Neuron (in vitro differentiated cells): ENCODE results near the gene NEUROD4.

Experiments used
- H2AFZ ChIP-seq: one replicate; pipeline ENCODE4 v1.6.1; 2013; ENCODE audit warnings: low read depth, mild to moderate bottlenecking, inconsistent platforms, low read length, moderate library complexity
- H3K27me3 ChIP-seq: one replicate; pipeline ENCODE4 v1.6.1; 2013; ENCODE audit warnings: low read length; ENCODE audit not compliant: insufficient read depth
- H3K36me3 ChIP-seq: one replicate; pipeline ENCODE4 v1.6.1; 2013; ENCODE audit warnings: low read length; ENCODE audit not compliant: insufficient read depth
- H3K4me1 ChIP-seq: one replicate; pipeline ENCODE4 v1.6.1; 2013; ENCODE audit warnings: low read length; ENCODE audit not compliant: insufficient read depth
- H3K4me3 ChIP-seq: 2 replicates; pipeline ENCODE4 v1.5.1; 2013; ENCODE audit warnings: mild to moderate bottlenecking, low read length, moderate library complexity
- H3K9me3 ChIP-seq: one replicate; pipeline ENCODE4 v1.6.1; 2013; ENCODE audit warnings: low read length

Gene NEUROD4

DNA sequence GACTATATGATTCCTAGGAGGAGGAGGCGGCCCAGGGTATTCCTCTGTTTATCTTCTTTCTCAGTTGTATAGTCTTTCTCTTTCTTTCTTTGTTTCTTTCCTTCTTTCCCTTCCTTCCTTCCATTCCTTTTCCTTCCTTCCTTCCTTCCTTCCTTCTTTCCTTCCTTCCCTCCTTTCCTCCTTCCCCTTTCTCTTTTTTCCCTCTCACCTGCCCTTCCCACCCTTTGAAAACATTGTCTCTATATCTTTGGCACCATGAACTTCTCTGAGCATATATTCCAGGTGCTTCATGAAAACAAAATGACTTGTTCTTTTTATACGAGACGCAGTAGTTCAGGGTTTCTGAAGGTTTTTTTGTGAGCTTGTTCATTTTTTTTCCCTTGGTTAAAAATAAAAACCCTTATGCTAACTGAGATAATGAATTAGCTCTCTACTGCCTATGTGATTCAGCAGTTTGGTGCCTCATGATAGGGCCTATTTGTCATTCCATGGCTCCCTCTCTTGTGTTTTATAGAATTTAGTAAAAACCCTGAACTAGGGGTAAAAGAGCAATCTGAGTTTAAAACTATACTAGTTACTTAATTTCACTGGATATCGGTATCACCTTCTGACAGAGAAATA is 32.1 kb upstream of the NEUROD4 start:
- Histone ChIP-seq H3K9me3 (no peaks in the 10 kb centered on the region), H3K27me3 (no peaks in the 10 kb centered on the region), H3K36me3 (no peaks in the 10 kb centered on the region), H3K4me3 (no peak overlapping the region), H3K4me1 (no peaks in the 10 kb centered on the region), H2AFZ (no peak overlapping the region)

DNA sequence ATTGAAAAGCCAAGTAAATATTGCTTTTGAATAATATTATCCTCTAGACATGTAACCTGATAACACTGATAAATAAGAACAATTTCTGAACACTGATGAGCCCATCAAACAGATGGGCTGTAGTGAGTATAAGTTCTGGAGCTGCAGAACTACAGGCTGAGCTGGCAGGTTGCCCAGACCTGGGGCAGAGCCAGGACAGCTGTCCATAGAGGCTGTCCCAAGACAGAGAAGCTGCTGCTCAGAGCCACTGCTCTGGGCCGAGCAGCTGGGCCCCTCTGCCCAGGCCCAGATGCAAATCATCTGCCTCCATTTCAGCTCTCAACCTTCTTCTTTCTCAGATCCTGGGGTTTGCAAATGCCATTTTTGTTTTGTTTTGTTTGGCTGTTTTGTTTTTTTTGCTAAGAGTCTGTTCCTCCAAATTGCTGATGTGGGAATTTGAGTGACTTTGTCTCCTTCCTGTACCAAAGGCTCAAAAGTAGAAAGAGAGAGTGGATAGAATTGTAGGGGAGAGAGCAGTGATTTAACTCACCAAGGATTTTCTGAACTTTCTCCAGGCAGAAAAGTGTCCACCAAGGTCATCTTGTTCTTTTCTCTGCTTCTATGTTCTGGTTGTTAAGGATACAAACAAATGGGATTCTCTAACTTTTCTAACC is 31.2 kb upstream of the NEUROD4 start:
- H3K27me3 ChIP-seq, result no peaks in the 10 kb centered on the region
- no peaks in the 10 kb centered on the region for H3K4me1 ChIP-seq
- no peak overlapping the region for H2AFZ ChIP-seq
- no peaks in the 10 kb centered on the region for H3K36me3 ChIP-seq
- H3K9me3 ChIP-seq, result no peaks in the 10 kb centered on the region
- H3K4me3 ChIP-seq, result no peak overlapping the region

DNA sequence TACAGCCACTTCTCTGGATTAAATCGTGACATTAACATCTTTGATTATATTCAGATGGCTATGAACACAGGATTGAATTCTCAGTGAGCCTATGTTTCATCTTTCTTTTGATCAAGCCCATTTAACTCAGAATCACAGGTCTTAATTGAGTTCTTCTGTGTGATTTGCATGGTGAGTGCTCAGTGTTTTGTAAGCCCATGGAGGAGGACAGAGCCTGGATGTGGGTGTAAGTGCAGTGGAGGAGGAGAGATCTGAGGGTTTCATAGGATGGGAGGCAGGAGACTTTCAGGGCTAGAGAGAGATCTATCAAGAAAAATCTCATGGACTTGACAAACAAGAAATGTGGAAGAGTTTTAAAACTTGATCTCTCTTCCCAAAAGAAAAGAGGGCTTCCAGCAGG is 29.9 kb upstream of the NEUROD4 start:
- Histone ChIP-seq H3K9me3 (no peaks in the 10 kb centered on the region), H2AFZ (no peak overlapping the region), H3K4me3 (no peak overlapping the region), H3K27me3 (no peaks in the 10 kb centered on the region), H3K4me1 (no peaks in the 10 kb centered on the region), H3K36me3 (no peaks in the 10 kb centered on the region)

DNA sequence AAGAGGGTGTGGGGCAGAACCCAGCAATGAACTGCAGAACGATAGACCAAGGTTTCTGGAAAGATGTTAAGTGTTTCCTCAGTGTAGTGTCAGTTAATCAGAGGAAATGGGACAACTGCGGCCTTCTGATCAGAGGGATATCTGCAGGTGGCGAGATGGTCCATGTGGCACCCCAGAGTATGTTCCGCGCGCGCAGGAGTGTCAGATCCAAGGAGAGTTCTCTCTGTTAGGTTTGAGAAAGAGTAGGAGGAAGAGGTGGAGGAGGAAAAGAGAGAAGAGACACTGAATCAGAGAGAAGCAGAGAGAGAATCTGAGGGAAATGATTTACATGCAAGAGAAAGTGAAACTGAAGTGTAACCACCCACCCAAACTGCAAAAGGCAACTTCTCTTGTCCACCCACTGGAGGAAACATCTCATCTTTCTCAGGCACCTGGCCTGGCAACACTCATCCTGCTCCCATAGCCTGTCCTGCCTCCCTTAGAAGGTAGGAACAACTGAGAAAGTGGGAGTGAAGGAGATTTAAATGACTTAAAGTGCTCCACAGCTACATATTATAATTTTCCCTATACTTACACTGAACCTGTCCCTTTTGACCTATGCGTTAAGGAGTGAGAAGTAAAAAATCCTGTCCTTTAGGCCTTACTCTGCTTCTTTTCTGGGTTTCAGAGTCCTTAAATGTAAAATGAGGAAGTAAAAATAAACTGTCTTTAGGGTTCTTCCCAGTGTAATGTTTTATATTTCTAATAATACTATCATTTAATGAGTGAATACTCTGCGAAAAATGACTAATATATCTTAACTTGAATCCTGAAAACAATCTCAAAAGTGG is 28.4 kb upstream of the NEUROD4 start:
- Histone ChIP-seq H3K36me3 (no peaks in the 10 kb centered on the region), H2AFZ (no peak overlapping the region), H3K4me1 (no peaks in the 10 kb centered on the region), H3K27me3 (no peaks in the 10 kb centered on the region), H3K9me3 (no peaks in the 10 kb centered on the region), H3K4me3 (no peak overlapping the region)

DNA sequence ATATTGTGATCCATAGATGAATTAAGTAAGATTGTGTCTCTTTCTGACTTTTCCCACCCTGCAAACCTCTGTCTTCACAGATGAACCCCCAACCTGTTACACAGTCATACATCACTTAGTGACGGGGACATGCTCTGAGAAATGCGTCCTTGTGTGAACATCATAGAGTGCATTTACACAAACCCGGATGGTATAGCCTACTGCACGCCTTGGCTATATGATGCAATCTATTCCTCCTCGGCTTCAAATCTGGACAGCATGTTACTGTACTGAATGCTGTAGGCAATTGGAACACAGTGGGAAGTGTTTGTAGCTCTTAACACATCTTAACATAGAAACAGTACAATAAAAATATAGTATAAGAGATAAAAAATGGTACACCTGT is 27.8 kb upstream of the NEUROD4 start:
- H3K4me1 ChIP-seq, result no peaks in the 10 kb centered on the region
- H3K27me3 ChIP-seq, result no peaks in the 10 kb centered on the region
- H3K36me3 ChIP-seq, result no peaks in the 10 kb centered on the region
- no peak overlapping the region for H2AFZ ChIP-seq
- no peak overlapping the region for H3K4me3 ChIP-seq
- H3K9me3 ChIP-seq, result no peaks in the 10 kb centered on the region

DNA sequence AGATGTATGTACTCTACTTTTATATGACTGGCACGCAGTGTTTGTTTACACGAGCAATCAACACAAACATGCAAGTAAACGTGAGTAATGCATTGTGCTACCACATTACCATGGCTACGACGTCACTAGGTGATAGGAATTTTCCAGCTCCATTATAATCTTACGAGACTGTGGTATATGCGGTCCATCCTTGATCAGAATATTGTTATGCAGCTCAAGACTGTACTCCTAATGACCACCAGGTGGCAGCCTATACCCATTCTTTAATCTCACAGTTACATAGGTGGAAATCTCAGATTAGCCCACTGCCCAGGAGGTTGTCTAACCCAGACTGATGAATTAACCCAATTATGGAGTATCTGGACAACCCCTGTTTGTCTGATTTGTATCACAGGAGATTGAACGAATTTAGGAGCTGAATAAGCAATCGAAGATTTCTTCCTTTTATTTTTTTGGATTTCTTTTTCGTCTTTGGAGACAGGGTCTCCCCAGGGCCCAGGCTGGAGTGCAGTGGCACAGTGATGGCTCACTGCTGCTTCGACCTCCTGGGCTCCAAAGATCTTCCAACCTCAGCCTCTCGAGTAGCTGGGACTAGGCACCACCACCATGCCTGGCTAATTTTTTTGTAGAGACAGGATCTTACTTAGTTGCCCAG is 26.5 kb upstream of the NEUROD4 start:
- H3K27me3 ChIP-seq, result no peaks in the 10 kb centered on the region
- no peak overlapping the region for H2AFZ ChIP-seq
- no peaks in the 10 kb centered on the region for H3K36me3 ChIP-seq
- H3K9me3 ChIP-seq, result no peaks in the 10 kb centered on the region
- no peaks in the 10 kb centered on the region for H3K4me1 ChIP-seq
- H3K4me3 ChIP-seq, result no peak overlapping the region

DNA sequence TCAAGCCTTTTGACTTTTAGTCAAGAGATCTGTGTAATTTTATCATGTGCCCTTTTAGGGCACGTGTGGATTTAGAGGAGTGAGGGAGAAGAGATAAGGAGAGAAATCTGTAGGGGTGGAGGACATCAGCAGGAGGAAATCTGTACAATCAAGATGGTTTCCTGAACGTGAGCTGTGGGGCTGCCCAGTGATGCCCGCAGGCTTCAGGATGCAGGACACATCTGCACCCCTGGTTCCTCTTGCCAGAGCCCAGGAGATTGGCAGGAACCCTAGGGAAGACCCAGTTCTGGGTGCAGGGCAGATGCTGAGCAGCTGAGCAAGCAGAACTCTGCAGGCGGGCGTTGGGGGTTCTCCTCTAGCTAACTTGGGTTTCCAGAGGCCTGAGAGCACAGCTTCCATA is 23.6 kb upstream of the NEUROD4 start:
- H3K36me3 ChIP-seq, result no peaks in the 10 kb centered on the region
- H3K4me1 ChIP-seq, result no peaks in the 10 kb centered on the region
- no peaks in the 10 kb centered on the region for H3K27me3 ChIP-seq
- H3K9me3 ChIP-seq, result no peaks in the 10 kb centered on the region
- H3K4me3 ChIP-seq, result no peak overlapping the region
- H2AFZ ChIP-seq, result no peak overlapping the region

DNA sequence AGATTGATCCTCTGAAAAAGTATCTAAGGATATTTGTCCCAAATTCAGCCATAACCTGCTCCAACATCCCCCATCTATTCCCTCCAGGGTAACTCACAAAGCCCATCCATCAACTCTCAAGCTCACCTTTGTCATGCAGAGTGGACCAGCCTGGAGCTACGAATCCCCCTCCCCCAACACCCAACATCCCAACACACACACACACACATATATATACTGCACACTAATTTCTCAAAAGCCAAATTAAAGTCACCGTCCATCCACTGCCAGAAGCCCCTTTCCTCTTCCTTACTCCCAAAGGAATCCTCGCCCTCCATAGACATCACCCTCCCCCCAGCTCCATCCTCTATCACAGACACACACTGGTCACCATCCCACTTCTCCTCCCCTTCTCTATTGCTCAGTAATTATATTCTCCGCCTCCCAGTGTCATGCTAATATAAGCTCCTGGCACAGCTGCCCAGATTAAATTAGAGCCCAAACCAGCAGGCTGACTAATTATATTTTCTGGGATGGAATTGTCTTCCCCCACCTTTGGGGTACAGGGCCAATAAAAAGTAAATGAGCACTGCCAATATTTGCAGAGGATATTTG is 21.7 kb upstream of the NEUROD4 start:
- no peak overlapping the region for H3K4me3 ChIP-seq
- H3K4me1 ChIP-seq, result no peaks in the 10 kb centered on the region
- no peaks in the 10 kb centered on the region for H3K36me3 ChIP-seq
- no peaks in the 10 kb centered on the region for H3K9me3 ChIP-seq
- H3K27me3 ChIP-seq, result no peaks in the 10 kb centered on the region
- no peak overlapping the region for H2AFZ ChIP-seq

DNA sequence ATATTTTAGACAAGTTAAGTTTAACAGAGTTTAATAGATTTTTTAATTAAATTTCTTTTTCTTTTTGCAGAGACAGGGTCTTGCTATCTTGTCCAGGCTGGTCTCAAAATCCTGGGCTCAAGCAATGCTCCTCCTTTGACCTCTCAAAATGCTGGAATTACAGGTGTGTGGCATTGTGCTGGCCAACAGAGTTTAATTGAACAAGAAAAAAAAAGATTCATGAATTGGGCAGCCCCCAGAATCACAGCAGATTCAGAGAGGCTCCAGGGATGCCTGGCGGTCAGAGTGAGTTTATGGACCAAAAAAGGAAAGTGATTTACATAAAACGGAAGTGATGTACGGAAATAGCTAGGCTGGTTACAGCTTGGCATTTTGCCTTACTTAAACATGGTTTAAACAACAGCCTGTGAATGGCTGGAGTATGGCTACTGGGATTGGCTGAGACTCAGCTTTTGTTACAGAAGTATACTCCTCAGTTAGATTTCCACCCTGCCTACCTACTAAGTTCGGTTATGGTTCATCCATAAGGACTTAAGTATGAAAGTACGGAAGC is 20.7 kb upstream of the NEUROD4 start:
- H3K9me3 ChIP-seq, result no peaks in the 10 kb centered on the region
- no peak overlapping the region for H2AFZ ChIP-seq
- H3K36me3 ChIP-seq, result no peaks in the 10 kb centered on the region
- H3K4me1 ChIP-seq, result no peaks in the 10 kb centered on the region
- no peaks in the 10 kb centered on the region for H3K27me3 ChIP-seq
- no peak overlapping the region for H3K4me3 ChIP-seq

DNA sequence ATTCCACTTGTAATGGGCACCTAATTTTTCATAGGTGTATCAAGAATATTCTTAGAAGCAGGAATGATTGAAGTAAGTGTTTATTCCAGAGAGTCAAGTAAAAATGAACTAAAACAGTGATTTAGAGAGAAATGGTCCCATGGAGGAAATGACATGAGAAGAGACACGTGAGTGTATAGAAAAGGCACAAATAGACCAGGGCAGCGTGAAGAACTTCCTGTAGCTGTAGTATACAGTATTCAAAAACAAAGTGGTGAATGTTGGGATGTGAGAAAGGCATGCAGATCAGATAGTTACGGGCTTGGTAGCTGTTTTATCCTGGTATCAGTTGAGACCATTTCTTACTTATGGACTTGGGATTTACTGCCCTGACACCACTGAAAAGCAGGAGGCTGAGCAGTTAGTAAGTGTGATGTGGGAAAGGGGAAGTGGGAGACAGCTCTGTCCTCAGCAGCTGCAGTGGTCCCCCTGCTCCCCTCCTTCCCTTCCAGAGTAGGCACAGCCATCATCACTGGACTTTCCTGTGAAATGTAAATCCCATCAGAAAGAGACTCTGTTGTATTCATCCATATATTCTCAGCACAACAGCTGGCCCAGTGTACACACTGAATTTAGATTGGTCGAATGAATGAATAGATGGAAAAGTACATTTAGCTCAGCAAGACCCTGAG is 18.4 kb upstream of the NEUROD4 start:
- no peaks in the 10 kb centered on the region for H3K4me1 ChIP-seq
- peaks cover 2% of the 10 kb centered on the region for H3K27me3 ChIP-seq
- no peaks in the 10 kb centered on the region for H3K36me3 ChIP-seq
- H2AFZ ChIP-seq, result no peak overlapping the region
- H3K9me3 ChIP-seq, result no peaks in the 10 kb centered on the region
- H3K4me3 ChIP-seq, result no peak overlapping the region

DNA sequence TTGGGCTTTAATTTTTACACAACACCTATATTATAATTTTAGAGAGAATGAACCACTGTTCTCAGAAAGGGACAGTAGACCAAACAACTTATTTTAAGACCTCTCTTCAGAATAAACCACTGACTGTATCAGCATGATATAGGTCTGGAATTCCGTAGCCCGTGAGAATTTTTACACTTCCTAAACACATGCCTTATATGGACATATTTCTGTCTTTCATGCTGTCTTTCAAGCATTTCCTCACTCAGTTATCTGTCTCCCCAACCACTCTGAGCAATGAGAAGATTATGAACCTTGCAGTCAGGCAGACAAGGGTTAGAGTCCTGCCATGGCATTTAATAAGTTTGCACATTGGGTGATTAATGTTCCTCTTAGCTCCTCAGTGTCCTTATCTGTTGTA is 17.4 kb upstream of the NEUROD4 start:
- Histone ChIP-seq H3K27me3 (peaks cover 2% of the 10 kb centered on the region), H3K36me3 (no peaks in the 10 kb centered on the region), H2AFZ (no peak overlapping the region), H3K4me1 (no peaks in the 10 kb centered on the region), H3K9me3 (no peaks in the 10 kb centered on the region), H3K4me3 (no peak overlapping the region)

DNA sequence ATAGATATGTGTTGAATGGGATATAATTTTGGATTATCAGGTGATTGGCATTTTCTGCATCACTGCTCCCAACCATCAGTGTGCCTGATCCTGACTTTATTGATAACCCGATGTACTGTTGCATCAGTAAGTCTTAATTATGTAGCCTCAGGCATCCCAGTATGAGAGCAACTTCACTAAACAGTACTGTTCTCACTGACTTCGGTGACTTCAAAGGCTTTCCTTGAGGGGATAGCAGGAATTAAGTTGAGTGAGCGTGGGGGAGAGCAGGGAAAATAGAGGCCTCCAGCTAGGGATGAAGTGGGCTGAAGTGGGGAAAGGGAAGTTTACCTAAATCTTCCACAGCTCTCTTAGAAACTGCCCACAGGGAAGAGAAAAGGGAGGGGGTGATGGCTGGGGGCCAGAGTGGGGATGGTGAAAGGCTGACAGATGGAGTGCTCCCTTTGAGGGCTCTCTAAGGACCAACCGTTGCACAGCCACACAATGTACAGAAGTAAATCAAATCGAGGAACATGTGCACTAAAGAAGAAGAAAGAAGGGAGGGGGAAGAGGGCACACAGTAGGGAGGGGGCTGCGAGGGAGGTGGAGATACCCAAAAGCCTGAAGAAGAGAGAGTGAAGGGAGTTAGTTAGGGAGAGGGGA is 10.7 kb upstream of the NEUROD4 start:
- Histone ChIP-seq H3K9me3 (no peaks in the 10 kb centered on the region), H3K36me3 (no peaks in the 10 kb centered on the region), H3K4me3 (no peak overlapping the region), H2AFZ (no peak overlapping the region), H3K4me1 (no peaks in the 10 kb centered on the region), H3K27me3 (peaks cover 2% of the 10 kb centered on the region)
